Neuron (in vitro differentiated cells): ENCODE data around the gene SFI1.
A peak's percentile ranks its signal among the peaks of the same experiment; 100 is the strongest.

Experiments
- H2AFZ ChIP-seq: one replicate; pipeline ENCODE4 v1.6.1; 2013; ENCODE audit warnings: low read depth, mild to moderate bottlenecking, inconsistent platforms, low read length, moderate library complexity
- H3K27me3 ChIP-seq: one replicate; pipeline ENCODE4 v1.6.1; 2013; ENCODE audit warnings: low read length; ENCODE audit not compliant: insufficient read depth
- H3K36me3 ChIP-seq: one replicate; pipeline ENCODE4 v1.6.1; 2013; ENCODE audit warnings: low read length; ENCODE audit not compliant: insufficient read depth
- H3K4me1 ChIP-seq: one replicate; pipeline ENCODE4 v1.6.1; 2013; ENCODE audit warnings: low read length; ENCODE audit not compliant: insufficient read depth
- H3K4me3 ChIP-seq: 2 replicates; pipeline ENCODE4 v1.5.1; 2013; ENCODE audit warnings: mild to moderate bottlenecking, low read length, moderate library complexity
- H3K9me3 ChIP-seq: one replicate; pipeline ENCODE4 v1.6.1; 2013; ENCODE audit warnings: low read length

Gene SFI1

DNA sequence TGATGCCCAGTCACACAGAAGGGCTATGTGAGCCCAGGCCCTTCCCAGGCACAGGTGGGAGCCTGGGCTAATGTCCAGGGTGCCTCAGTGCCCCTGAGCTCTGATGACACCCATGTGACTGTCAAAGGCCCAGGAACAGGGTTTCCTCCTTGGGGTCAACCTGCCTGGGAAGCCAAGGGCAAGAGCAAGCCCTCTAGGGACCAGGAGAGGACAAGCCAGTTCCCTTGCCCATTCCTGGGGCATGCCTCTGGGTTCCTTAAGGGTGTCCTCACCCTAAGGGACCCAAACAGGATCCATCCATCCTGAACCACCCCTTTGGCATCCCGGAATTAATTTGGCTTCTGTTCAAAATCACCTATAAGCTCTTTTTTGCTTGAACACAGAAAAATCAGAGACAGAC, 126.6 kb downstream of the SFI1 start:
- Histone ChIP-seq H3K4me3 (no peak overlapping the region), H3K9me3 (no peaks in the 10 kb centered on the region), H3K4me1 (peaks cover 3% of the 10 kb centered on the region), H3K27me3 (no peaks in the 10 kb centered on the region), H3K36me3 (peaks cover 37% of the 10 kb centered on the region), H2AFZ (no peak overlapping the region)

GRCh38 chr22:31623592-31624304, 127.4 kb downstream of the SFI1 start:
- Histone ChIP-seq H3K36me3 (peaks cover 34% of the 10 kb centered on the region), H2AFZ (no peak overlapping the region), H3K9me3 (no peaks in the 10 kb centered on the region), H3K4me3 (no peak overlapping the region), H3K4me1 (peaks cover 3% of the 10 kb centered on the region), H3K27me3 (no peaks in the 10 kb centered on the region)

DNA sequence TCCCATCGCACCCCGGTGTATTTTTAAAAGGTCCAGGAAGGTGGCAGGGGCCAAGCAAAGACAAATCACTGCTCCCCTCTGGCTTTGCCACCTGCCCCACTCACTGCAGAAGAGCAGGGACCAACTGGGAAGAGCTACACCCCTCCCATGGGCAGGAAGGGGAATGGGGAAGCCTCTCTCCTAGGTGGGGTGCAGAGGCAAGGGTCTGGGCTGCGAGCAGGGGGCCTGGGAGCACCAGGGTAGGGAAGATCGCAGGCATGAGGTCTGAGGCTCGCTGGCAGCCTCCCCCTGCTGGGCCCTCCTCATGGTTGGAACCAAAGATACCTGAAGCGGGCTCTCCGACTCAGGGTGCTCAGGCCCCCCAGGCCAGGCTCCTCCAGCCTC, 128.9 kb downstream of the SFI1 start:
- no peaks in the 10 kb centered on the region for H3K27me3 ChIP-seq
- peaks cover 19% of the 10 kb centered on the region for H3K36me3 ChIP-seq
- peaks cover 8% of the 10 kb centered on the region for H3K4me1 ChIP-seq
- H2AFZ ChIP-seq: no peak overlapping the region
- H3K9me3 ChIP-seq: no peaks in the 10 kb centered on the region
- no peak overlapping the region for H3K4me3 ChIP-seq

DNA sequence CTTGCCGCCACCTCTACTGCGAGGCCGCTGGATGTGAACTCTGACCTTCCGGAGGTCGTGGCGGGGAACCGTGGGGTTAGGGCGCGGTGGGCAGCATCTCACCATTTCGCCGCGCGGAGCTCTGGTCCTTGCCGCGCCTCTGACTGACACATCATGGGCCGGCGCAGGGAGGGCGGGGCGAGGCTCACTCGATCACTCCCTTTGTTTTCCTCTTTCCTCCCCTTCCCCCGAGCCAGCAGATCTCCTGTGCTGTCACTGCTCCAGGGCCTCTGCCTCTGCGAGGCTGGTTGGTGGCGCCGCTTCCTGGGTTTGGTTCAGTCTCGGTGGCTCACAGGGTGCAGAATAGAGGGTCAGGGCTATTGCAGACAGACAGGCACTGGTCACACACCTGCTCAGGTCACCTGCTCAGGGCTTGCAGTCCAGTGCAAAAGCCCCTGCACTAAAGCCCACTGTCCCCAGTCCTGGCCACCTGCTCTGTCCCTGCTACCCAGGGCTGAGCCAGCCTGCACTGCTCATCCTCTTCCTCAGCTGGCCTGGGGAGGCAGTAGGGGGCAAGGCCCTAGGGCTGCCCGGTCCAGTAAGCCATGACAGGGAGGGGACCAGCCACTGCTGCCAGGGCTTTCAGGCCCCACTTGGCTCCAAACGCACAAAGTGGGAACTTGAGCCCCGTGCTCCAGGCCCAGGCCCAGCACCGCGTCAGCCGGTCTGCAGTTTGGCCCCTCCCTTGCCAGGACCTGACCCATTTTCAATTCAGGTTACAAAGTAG, 129.5 kb downstream of the SFI1 start:
- H3K36me3 ChIP-seq: peaks cover 16% of the 10 kb centered on the region
- H3K9me3 ChIP-seq: no peaks in the 10 kb centered on the region
- no peak overlapping the region for H2AFZ ChIP-seq
- no peak overlapping the region for H3K4me3 ChIP-seq
- peaks cover 12% of the 10 kb centered on the region for H3K4me1 ChIP-seq
- H3K27me3 ChIP-seq: no peaks in the 10 kb centered on the region

DNA sequence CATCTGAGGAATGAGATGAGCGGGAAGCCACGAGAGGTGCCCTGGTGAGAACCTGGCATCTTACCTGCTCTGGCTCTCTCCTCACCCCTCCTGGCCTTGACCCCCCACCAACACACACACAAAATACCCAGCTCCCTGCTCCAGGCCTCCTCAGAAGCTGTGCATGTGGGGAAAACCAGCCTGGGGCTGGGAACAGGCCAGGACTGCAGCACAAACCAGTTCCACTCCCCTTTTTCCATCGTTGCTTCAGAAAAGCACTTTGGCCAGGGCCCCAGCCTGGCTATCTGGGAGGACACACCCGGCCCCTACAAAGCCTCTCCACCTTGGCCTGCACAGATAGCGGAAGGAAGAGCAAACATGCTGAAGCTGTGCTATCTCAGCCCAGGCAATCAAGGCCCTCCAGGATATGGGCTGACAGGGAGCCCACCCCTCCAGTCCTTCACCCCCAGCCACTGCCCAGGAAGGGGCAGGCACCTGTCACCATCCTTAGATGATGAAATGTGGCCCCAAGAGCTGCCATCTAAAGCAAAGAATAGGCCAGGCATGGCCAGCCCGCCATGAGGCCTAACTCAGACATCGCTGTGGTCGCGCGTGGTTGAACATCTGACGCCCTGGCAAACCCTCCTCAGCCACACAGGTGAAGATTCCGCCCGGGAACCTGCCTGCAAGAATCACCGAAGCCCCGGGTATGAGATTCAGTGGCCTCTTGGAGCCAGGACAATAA, 130.3 kb downstream of the SFI1 start:
- peaks cover 9% of the 10 kb centered on the region for H3K36me3 ChIP-seq
- H3K4me1 ChIP-seq: peaks cover 20% of the 10 kb centered on the region
- H3K9me3 ChIP-seq: no peaks in the 10 kb centered on the region
- no peak overlapping the region for H3K4me3 ChIP-seq
- H2AFZ ChIP-seq: no peak overlapping the region
- no peaks in the 10 kb centered on the region for H3K27me3 ChIP-seq

DNA sequence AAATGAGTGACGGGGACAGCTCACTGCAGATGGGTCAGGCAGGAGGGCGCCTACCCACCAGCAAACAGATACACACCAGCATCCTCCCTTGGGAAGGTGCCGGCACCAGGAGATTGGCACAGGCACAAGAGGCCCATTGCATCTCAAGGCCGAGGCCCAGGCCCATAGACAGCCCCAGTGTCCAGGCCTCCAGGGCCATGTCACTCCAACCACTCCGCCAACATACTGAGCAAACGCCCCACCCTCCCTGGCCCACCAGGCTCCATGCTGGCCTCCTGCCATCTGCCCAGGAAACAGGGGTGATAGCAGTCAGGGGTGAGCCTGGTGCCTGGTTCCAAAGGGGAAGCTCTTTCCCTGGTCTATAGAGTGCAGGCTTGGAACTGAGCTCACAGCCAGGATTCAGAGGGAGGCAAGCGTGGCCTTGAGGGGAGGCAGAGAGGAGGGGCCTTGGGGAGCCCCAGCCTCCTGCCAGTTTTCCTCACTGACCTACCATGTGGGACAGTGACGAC, 130.9 kb downstream of the SFI1 start:
- H3K4me3 ChIP-seq: no peak overlapping the region
- peaks cover 2% of the 10 kb centered on the region for H3K36me3 ChIP-seq
- no peak overlapping the region for H2AFZ ChIP-seq
- peaks cover 20% of the 10 kb centered on the region for H3K4me1 ChIP-seq
- no peaks in the 10 kb centered on the region for H3K9me3 ChIP-seq
- H3K27me3 ChIP-seq: no peaks in the 10 kb centered on the region

GRCh38 chr22:31628362-31628761, 132.0 kb downstream of the SFI1 start:
- H3K4me3 ChIP-seq: no peak overlapping the region
- H3K9me3 ChIP-seq: no peaks in the 10 kb centered on the region
- H3K36me3 ChIP-seq: peaks cover 2% of the 10 kb centered on the region
- H3K4me1 ChIP-seq: peaks cover 20% of the 10 kb centered on the region
- no peaks in the 10 kb centered on the region for H3K27me3 ChIP-seq
- no peak overlapping the region for H2AFZ ChIP-seq

GRCh38 chr22:31628969-31629708, 132.8 kb downstream of the SFI1 start:
- Histone ChIP-seq H3K9me3 (no peaks in the 10 kb centered on the region), H2AFZ (no peak overlapping the region), H3K36me3 (peaks cover 2% of the 10 kb centered on the region), H3K4me1 (peaks cover 18% of the 10 kb centered on the region), H3K4me3 (no peak overlapping the region), H3K27me3 (no peaks in the 10 kb centered on the region)

GRCh38 chr22:31629741-31630184, 133.4 kb downstream of the SFI1 start:
- Histone ChIP-seq H3K9me3 (no peaks in the 10 kb centered on the region), H2AFZ (no peak overlapping the region), H3K4me3 (peak overlapping the region; percentile 66), H3K4me1 (peaks cover 17% of the 10 kb centered on the region), H3K27me3 (no peaks in the 10 kb centered on the region), H3K36me3 (peaks cover 2% of the 10 kb centered on the region)

GRCh38 chr22:31630331-31631329, 134.3 kb downstream of the SFI1 start:
- H3K4me1 ChIP-seq: peaks cover 17% of the 10 kb centered on the region
- H3K9me3 ChIP-seq: no peaks in the 10 kb centered on the region
- H3K27me3 ChIP-seq: no peaks in the 10 kb centered on the region
- H3K36me3 ChIP-seq: peaks cover 2% of the 10 kb centered on the region
- peak overlapping the region; percentile 66 for H3K4me3 ChIP-seq
- H2AFZ ChIP-seq: no peak overlapping the region

DNA sequence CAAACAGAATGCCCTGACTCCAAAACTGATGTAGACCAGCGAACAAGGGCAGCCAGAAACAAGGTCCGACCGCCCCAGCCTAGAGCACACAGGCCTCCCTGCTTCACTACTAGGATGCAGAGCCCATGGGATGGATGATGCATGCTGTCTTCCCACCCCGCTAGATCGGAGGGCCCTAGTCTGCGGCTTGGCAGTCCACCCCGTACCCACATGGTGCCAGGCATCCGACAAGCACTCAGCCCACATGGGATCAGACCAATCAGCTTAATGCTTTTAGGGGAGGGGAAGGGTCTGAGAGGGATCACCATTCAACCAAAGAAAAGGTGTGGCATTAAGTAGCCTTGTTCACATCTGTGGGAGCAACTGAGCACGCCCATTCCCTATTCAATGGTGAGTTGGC, 135.1 kb downstream of the SFI1 start:
- H3K36me3 ChIP-seq: no peaks in the 10 kb centered on the region
- no peaks in the 10 kb centered on the region for H3K9me3 ChIP-seq
- peak overlapping the region; percentile 66 for H3K4me3 ChIP-seq
- H3K27me3 ChIP-seq: no peaks in the 10 kb centered on the region
- peaks cover 17% of the 10 kb centered on the region for H3K4me1 ChIP-seq
- no peak overlapping the region for H2AFZ ChIP-seq
